Astrocyte of the cerebellum (primary cell): Measurements from ENCODE around the gene DPY19L3.

Source experiments
- DNase-seq: peaks from one replicate; pipeline ENCODE4 v3.0.0-alpha.2; 2011; ENCODE audit warnings: low read depth
- H3K4me3 ChIP-seq: 2 replicates; pipeline ENCODE4 v1.5.1; 2011; ENCODE audit warnings: mild to moderate bottlenecking, low read depth, low read length, moderate library complexity
- CTCF ChIP-seq: IDR thresholded peaks from 2 replicates; pipeline ENCODE4 v1.5.1; 2012; ENCODE audit warnings: low read length, low read depth, moderate library complexity, mild to moderate bottlenecking; ENCODE audit errors: missing control alignments
- in situ Hi-C: cut with HindIII; loops from 2 replicates; pipeline ENCODE4 v1.10.0; 2017; ENCODE audit warnings: low sequenced_read_pairs

DPY19L3 gene

GRCh38 chr19:32456406-32456805 is 50.8 kb downstream of the DPY19L3 start:
- in situ Hi-C loops: no loop called here
- H3K4me3 ChIP-seq: no peak overlapping the region
- no peak for DNase-seq
- TF ChIP-seq CTCF: no peak

- no peak for TF ChIP-seq CTCF
- no peak for DNase-seq
- in situ Hi-C loops: no loop called here
- no peak overlapping the region for H3K4me3 ChIP-seq
Measured at GRCh38 chr19:32457571-32458158, 52.1 kb downstream of the DPY19L3 start.

GRCh38 chr19:32458500-32459123 is 53.0 kb downstream of the DPY19L3 start:
- DNase-seq: no peak
- TF ChIP-seq CTCF: no peak
- in situ Hi-C loops: no loop called here
- no peak overlapping the region for H3K4me3 ChIP-seq

- no peak for TF ChIP-seq CTCF
- in situ Hi-C loops: no loop called here
- no peak for DNase-seq
- H3K4me3 ChIP-seq: no peak overlapping the region
Measured at GRCh38 chr19:32459204-32459865, 53.8 kb downstream of the DPY19L3 start.

- in situ Hi-C loops: no loop called here
- TF ChIP-seq CTCF: no peak
- DNase-seq: no peak
- no peak overlapping the region for H3K4me3 ChIP-seq
Measured at GRCh38 chr19:32460476-32460875, 54.9 kb downstream of the DPY19L3 start.

GRCh38 chr19:32464279-32464678 is 58.7 kb downstream of the DPY19L3 start:
- no peak for DNase-seq
- peak; percentile 15 for TF ChIP-seq CTCF
- no peak overlapping the region for H3K4me3 ChIP-seq
- in situ Hi-C loops: no loop called here
